ENCODE results near the gene GPR17. TPM values are rescaled to one million over a fixed set of nuclear protein-coding genes. Genes with fewer than 3 reads are reported as not detected.

The GPR17 gene
- total and polyA plus RNA-seq, 4 experiments from 2014 or later = not detected

- Histone ChIP-seq H3K27ac (ENCODE audit: low read depth, low read length) (no peak overlapping the region), H3K36me3 (ENCODE audit: insufficient read depth, low read length) (no peaks in the 10 kb centered on the region), H3K4me1 (ENCODE audit: insufficient read depth, low read length) (no peaks in the 10 kb centered on the region), H3K9me3 (ENCODE audit: control insufficient read depth in 1 of 2, low read length in 2 of 2) (no peaks in the 10 kb centered on the region), H3K27me3 (ENCODE audit: insufficient read depth, low read length) (no peaks in the 10 kb centered on the region), H3K4me3 (ENCODE audit: low read length in 2 of 2) (no peak overlapping the region)
- Mint-ChIP-seq H3K9me3 (no peaks in the 10 kb centered on the region), H3K27me3 (peaks cover 0 to 3% of the 10 kb centered on the region in 2 donors), H3K4me3 (no peak overlapping the region), H3K27ac (peak overlapping the region in 1 of 7 donors; percentile 25), H3K4me1 (peaks cover 0 to 1% (median under 1%) of the 10 kb centered on the region in 4 donors), H3K36me3 (no peaks in the 10 kb centered on the region)
- ChIA-PET POLR2A (ENCODE audit: partially characterized antibody) (no interaction called here), CTCF (ENCODE audit: partially characterized antibody) (interaction anchor here (7.6 kb wide), 1 partner anchor 16 kb away, joined by 69 read pairs; no protein-coding TSS in a partner anchor)
- intact Hi-C loops (cut with micrococcal nuclease) = no loop called here
- DNase-seq = peak in 1 of 5 donors; percentile 24
These were observed 8.9 kb downstream of the GPR17 start for GRCh38 chr2:127654838-127655175.

- no peaks in the 10 kb centered on the region for H3K4me1 Mint-ChIP-seq
- no peaks in the 10 kb centered on the region for H3K9me3 Mint-ChIP-seq
- H3K36me3 ChIP-seq (ENCODE audit: insufficient read depth, low read length) = no peaks in the 10 kb centered on the region
- intact Hi-C loops (cut with micrococcal nuclease) = no loop called here
- H3K4me3 Mint-ChIP-seq = no peak overlapping the region
- H3K27me3 ChIP-seq (ENCODE audit: insufficient read depth, low read length) = no peaks in the 10 kb centered on the region
- peak in 1 of 5 donors; percentile 16 for DNase-seq
- POLR2A ChIA-PET (ENCODE audit: partially characterized antibody) = no interaction called here
- no peak overlapping the region for H3K27ac Mint-ChIP-seq
- no peaks in the 10 kb centered on the region for H3K36me3 Mint-ChIP-seq
- no peaks in the 10 kb centered on the region for H3K4me1 ChIP-seq (ENCODE audit: insufficient read depth, low read length)
- no peak overlapping the region for H3K4me3 ChIP-seq (ENCODE audit: low read length in 2 of 2)
- CTCF ChIA-PET (ENCODE audit: partially characterized antibody) = interaction anchor here (1.5 to 7.6 kb wide), 2 partner anchors 16 to 65 kb away, joined by 5 to 69 read pairs; no protein-coding TSS in a partner anchor
- H3K27me3 Mint-ChIP-seq = peaks cover 0 to 3% of the 10 kb centered on the region in 2 donors
- H3K27ac ChIP-seq (ENCODE audit: low read depth, low read length) = no peak overlapping the region
- H3K9me3 ChIP-seq (ENCODE audit: control insufficient read depth in 1 of 2, low read length in 2 of 2) = no peaks in the 10 kb centered on the region
These were observed 9.5 kb downstream of the GPR17 start for GRCh38 chr2:127655209-127656073.

- Mint-ChIP-seq H3K36me3 (no peaks in the 10 kb centered on the region), H3K9me3 (no peaks in the 10 kb centered on the region), H3K4me3 (no peak overlapping the region), H3K27ac (no peak overlapping the region), H3K4me1 (no peaks in the 10 kb centered on the region), H3K27me3 (peaks cover 7 to 10% of the 10 kb centered on the region in 2 donors)
- intact Hi-C loops (cut with micrococcal nuclease) = no loop called here
- peak in 1 of 5 donors; percentile 8 for DNase-seq
- POLR2A ChIA-PET (ENCODE audit: partially characterized antibody) = no interaction called here
- Histone ChIP-seq H3K9me3 (ENCODE audit: control insufficient read depth in 1 of 2, low read length in 2 of 2) (no peaks in the 10 kb centered on the region), H3K4me3 (ENCODE audit: low read length in 2 of 2) (no peak overlapping the region), H3K4me1 (ENCODE audit: insufficient read depth, low read length) (no peaks in the 10 kb centered on the region), H3K27ac (ENCODE audit: low read depth, low read length) (no peak overlapping the region), H3K36me3 (ENCODE audit: insufficient read depth, low read length) (no peaks in the 10 kb centered on the region), H3K27me3 (ENCODE audit: insufficient read depth, low read length) (peaks cover 4% of the 10 kb centered on the region)
- CTCF ChIA-PET (ENCODE audit: partially characterized antibody) = interaction anchor here (1.5 kb wide), 1 partner anchor 66 kb away, joined by 5 read pairs; no protein-coding TSS in a partner anchor
These were observed 10.7 kb downstream of the GPR17 start for GRCh38 chr2:127656569-127657231.

- intact Hi-C loops (cut with micrococcal nuclease) = no loop called here
- peaks cover 4% of the 10 kb centered on the region for H3K27me3 ChIP-seq (ENCODE audit: insufficient read depth, low read length)
- CTCF ChIA-PET (ENCODE audit: partially characterized antibody) = no interaction called here
These were observed 11.3 kb downstream of the GPR17 start for GRCh38 chr2:127657232-127657595.

GRCh38 chr2:127658146-127658545 is 12.2 kb downstream of the GPR17 start:
- H3K4me3 ChIP-seq (ENCODE audit: low read length in 2 of 2) = no peak overlapping the region
- no peaks in the 10 kb centered on the region for H3K4me1 ChIP-seq (ENCODE audit: insufficient read depth, low read length)
- peaks cover 4% of the 10 kb centered on the region for H3K27me3 ChIP-seq (ENCODE audit: insufficient read depth, low read length)
- intact Hi-C loops (cut with micrococcal nuclease) = no loop called here
- no peak for DNase-seq
- H3K27ac ChIP-seq (ENCODE audit: low read depth, low read length) = no peak overlapping the region
- H3K27ac Mint-ChIP-seq = no peak overlapping the region
- H3K9me3 ChIP-seq (ENCODE audit: control insufficient read depth in 1 of 2, low read length in 2 of 2) = no peaks in the 10 kb centered on the region
- no peaks in the 10 kb centered on the region for H3K9me3 Mint-ChIP-seq
- no peak overlapping the region for H3K4me3 Mint-ChIP-seq
- no peaks in the 10 kb centered on the region for H3K36me3 Mint-ChIP-seq
- POLR2A ChIA-PET (ENCODE audit: partially characterized antibody) = no interaction called here
- peaks cover 10 to 16% of the 10 kb centered on the region in 2 donors for H3K27me3 Mint-ChIP-seq
- H3K4me1 Mint-ChIP-seq = no peaks in the 10 kb centered on the region
- CTCF ChIA-PET (ENCODE audit: partially characterized antibody) = no interaction called here
- H3K36me3 ChIP-seq (ENCODE audit: insufficient read depth, low read length) = no peaks in the 10 kb centered on the region

More at GRCh38 chr2:127657232-127657595, 11.3 kb downstream of the GPR17 start:
- no peak overlapping the region for H3K27ac Mint-ChIP-seq
- POLR2A ChIA-PET (ENCODE audit: partially characterized antibody) = no interaction called here
- peak in 1 of 5 donors; percentile 25 for DNase-seq
- Histone ChIP-seq H3K4me3 (ENCODE audit: low read length in 2 of 2) (no peak overlapping the region), H3K27ac (ENCODE audit: low read depth, low read length) (no peak overlapping the region), H3K36me3 (ENCODE audit: insufficient read depth, low read length) (no peaks in the 10 kb centered on the region), H3K4me1 (ENCODE audit: insufficient read depth, low read length) (no peaks in the 10 kb centered on the region), H3K9me3 (ENCODE audit: control insufficient read depth in 1 of 2, low read length in 2 of 2) (no peaks in the 10 kb centered on the region)
- H3K4me1 Mint-ChIP-seq = no peaks in the 10 kb centered on the region
- H3K36me3 Mint-ChIP-seq = no peaks in the 10 kb centered on the region
- no peak overlapping the region for H3K4me3 Mint-ChIP-seq
- peaks cover 7 to 15% of the 10 kb centered on the region in 2 donors for H3K27me3 Mint-ChIP-seq
- H3K9me3 Mint-ChIP-seq = no peaks in the 10 kb centered on the region

- H3K36me3 Mint-ChIP-seq = no peaks in the 10 kb centered on the region
- H3K36me3 ChIP-seq (ENCODE audit: insufficient read depth, low read length) = no peaks in the 10 kb centered on the region
- no peak overlapping the region for H3K4me3 ChIP-seq (ENCODE audit: low read length in 2 of 2)
- H3K4me1 ChIP-seq (ENCODE audit: insufficient read depth, low read length) = no peaks in the 10 kb centered on the region
- peak in 1 of 5 donors; percentile 7 for DNase-seq
- POLR2A ChIA-PET (ENCODE audit: partially characterized antibody) = no interaction called here
- no peak overlapping the region for H3K27ac ChIP-seq (ENCODE audit: low read depth, low read length)
- H3K27ac Mint-ChIP-seq = no peak overlapping the region
- H3K27me3 ChIP-seq (ENCODE audit: insufficient read depth, low read length) = peaks cover 10% of the 10 kb centered on the region
- H3K27me3 Mint-ChIP-seq = peaks cover 13 to 22% of the 10 kb centered on the region in 2 donors
- CTCF ChIA-PET (ENCODE audit: partially characterized antibody) = no interaction called here
- intact Hi-C loops (cut with micrococcal nuclease) = no loop called here
- H3K9me3 Mint-ChIP-seq = no peaks in the 10 kb centered on the region
- H3K9me3 ChIP-seq (ENCODE audit: control insufficient read depth in 1 of 2, low read length in 2 of 2) = no peaks in the 10 kb centered on the region
- no peak overlapping the region for H3K4me3 Mint-ChIP-seq
- no peaks in the 10 kb centered on the region for H3K4me1 Mint-ChIP-seq
These were observed 12.9 kb downstream of the GPR17 start for GRCh38 chr2:127658641-127659407.

All from CD4-positive, alpha-beta memory T cell (primary cell).